HG02571 (cell line): ENCODE results near the gene SDK2.

ENCODE experiments used
- ATAC-seq: cut with Tn5 transposase; IDR thresholded peaks from one replicate; pipeline ENCODE4 v1.9.1; 2021; ENCODE audit warnings: mild to moderate bottlenecking, moderate library complexity; ENCODE audit not compliant: unreplicated experiment

SDK2 gene

DNA sequence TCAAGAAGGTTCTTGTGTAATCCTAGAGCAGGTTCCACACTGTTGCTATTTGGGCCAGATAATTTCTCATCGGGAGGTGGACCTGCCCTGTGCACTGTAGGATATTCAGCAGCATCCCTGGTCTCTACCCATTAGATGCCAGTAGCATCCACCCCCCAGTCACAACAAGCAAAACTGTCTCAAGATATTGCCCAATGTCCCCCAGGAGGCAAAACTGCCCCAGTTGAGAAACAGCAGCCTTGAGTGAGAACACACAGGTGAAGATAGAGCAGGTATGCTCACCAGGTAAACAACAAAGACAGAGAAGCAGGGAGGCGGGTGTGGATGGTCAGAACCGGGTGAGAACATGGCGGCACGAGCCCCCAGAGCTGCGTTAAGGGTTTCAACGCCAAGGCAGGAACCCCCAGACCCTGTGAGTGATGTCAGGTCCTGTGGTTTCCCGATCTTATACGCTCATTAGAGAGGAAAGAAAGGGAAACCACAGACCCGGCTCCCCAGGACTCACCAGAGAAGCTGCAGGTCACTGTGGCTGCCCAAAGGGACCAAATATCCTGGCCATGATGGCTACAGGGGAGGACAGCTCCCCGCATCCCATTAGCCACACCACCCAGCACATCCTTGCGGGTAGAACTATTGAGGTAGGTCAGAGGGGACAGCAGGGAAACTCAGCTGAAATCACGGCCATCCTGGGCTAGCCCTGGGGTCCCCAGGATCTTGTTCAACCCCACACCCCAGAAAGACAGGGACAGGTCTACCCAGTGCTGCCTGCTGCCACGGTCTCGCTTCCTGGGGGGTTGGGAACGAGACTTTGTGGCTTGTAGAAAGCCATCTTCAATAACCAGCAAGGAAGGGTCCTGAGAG, 353.6 kb downstream of the SDK2 start:
- ATAC-seq = peak; percentile 44

- ATAC-seq = no peak
These were observed 354.5 kb downstream of the SDK2 start for GRCh38 chr17:73289549-73290254.

DNA sequence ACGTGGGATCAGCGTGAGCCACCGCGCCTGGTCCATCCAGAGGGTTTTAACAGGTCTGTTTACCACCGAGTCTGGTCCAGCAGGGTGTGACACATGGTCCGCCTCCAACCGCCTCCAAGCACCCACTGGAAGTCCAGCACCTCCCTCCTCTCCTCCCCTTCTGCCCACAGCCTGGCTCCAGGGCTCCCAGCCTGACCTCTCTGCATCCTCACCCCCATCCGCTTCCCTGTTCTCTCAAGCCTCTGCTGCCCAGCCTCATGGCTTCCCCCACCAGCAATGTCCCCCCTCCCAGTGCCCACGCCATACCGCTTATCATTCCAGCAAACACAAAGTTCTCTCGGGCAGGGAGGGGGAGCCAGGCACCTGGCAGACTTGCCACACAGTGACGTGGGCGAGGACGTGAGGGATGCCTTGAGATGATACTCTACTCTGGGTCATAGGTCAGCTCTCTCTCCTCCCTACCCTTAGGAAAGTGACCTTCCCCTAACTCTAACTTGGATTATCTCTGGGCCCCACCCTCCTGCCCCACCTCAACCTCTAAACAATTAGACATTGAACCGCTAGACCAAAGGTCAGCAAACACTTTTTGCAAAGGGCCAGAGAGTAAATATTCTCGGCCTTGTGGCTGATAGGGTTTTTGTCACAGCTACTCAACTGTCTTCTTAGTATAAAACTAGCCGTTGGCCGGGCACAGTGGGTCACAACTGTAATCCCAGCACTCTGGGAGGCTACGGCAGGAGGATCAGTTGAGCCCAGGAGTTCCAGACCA, 355.5 kb downstream of the SDK2 start:
- no peak for ATAC-seq

- no peak for ATAC-seq
These were observed 357.4 kb downstream of the SDK2 start for GRCh38 chr17:73286863-73287296.

GRCh38 chr17:73285916-73286862, 358.1 kb downstream of the SDK2 start:
- no peak for ATAC-seq

DNA sequence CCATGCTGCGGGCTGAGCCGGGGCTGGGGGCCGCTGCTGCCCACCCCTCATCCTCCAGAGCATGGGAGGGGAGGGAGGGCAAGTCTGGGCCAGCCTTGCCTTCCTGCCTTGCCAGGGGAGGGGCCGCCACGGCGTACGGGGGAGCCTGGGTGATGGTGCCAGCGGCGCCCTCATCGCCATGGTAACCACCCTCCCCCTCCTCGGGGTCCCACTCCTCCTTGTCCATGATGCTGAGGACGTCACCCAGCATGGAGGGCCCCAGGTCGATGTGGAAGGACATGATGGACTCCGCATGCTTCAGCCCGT, 358.7 kb downstream of the SDK2 start:
- ATAC-seq = no peak

DNA sequence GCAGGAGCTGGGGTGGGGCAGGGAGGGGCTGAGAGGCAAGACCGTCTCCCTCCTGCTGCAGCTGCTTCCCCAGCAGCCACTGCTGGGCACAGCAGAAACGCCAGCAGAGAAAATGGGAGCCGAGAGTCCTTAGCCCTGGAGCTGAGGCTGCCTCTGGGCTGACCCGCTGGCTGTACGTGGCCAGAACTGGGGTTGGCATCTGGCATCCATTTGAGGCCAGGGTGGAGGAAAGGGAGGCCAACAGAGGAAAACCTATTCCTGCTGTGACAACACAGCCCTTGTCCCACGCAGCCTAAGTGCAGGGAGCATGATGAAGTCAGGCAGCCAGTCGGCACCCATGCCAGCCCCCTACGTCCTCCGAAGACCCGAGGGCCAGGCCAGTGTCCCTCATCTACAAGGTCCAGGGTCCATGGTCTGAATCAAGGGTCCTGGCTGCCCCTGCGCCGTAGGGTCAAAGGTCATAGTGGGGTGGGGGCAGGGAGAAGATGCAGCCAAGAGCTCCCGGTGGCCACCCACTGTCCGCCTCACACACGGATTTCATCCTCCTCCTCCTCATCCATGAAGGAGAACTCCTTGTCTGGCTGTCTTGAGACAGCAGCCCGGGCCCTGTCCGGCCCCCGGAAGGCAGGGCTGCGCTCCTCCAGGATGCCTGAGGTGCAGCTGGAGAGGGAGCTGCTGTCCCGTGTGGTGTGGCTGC, 359.2 kb downstream of the SDK2 start:
- ATAC-seq = no peak
